ENCODE measurements around the gene PRKN.

The PRKN gene

GRCh38 chr6:162727322-162728182 is at the start of gene PRKN, which contains the start of gene PACRG:
Gene PRKN (minus strand): TSS chr6:162727766.
Gene PACRG (plus strand): TSS chr6:162727974.
- DNase-seq, result peak; percentile 99

- no peak for DNase-seq
These were observed 49.5 kb upstream of the PRKN start for GRCh38 chr6:162777091-162777490.

- no peak for DNase-seq
These were observed 46.4 kb upstream of the PRKN start for GRCh38 chr6:162773996-162774395.

GRCh38 chr6:162772466-162772865 is 44.9 kb upstream of the PRKN start:
- DNase-seq, result no peak

- DNase-seq, result no peak
These were observed 43.4 kb upstream of the PRKN start for GRCh38 chr6:162770955-162771354.

GRCh38 chr6:162770136-162770535 is 42.6 kb upstream of the PRKN start:
- DNase-seq, result no peak

- DNase-seq, result no peak
These were observed 26.2 kb upstream of the PRKN start for GRCh38 chr6:162753775-162754174.

- DNase-seq, result no peak
These were observed 23.8 kb upstream of the PRKN start for GRCh38 chr6:162751211-162751859.

GRCh38 chr6:162750776-162751175 is 23.2 kb upstream of the PRKN start:
- no peak for DNase-seq

GRCh38 chr6:162736961-162737360 is 9.4 kb upstream of the PRKN start:
- DNase-seq, result no peak

- no peak for DNase-seq
These were observed 5.9 kb upstream of the PRKN start for GRCh38 chr6:162733489-162733888.

- no peak for DNase-seq
These were observed 2.9 kb upstream of the PRKN start for GRCh38 chr6:162730502-162730901.

GRCh38 chr6:162728706-162729105 is 1.1 kb upstream of the PRKN start:
- DNase-seq, result no peak

GRCh38 chr6:162728197-162728596 is 631 bp upstream of the PRKN start:
- DNase-seq, result no peak

GRCh38 chr6:162726947-162727321 is 632 bp downstream of the PRKN start:
- no peak for DNase-seq

GRCh38 chr6:162722633-162723032 is 4.9 kb downstream of the PRKN start:
- no peak for DNase-seq

GRCh38 chr6:162722226-162722625 is 5.3 kb downstream of the PRKN start:
- DNase-seq, result no peak

- no peak for DNase-seq
These were observed 6.2 kb downstream of the PRKN start for GRCh38 chr6:162721404-162721687.

GRCh38 chr6:162719528-162719927 is 8.0 kb downstream of the PRKN start:
- no peak for DNase-seq

GRCh38 chr6:162715601-162716000 is 12.0 kb downstream of the PRKN start:
- no peak for DNase-seq

GRCh38 chr6:162713974-162714780 is 13.4 kb downstream of the PRKN start:
- no peak for DNase-seq

- no peak for DNase-seq
These were observed 14.9 kb downstream of the PRKN start for GRCh38 chr6:162712694-162713093.

GRCh38 chr6:162711376-162711775 is 16.2 kb downstream of the PRKN start:
- DNase-seq, result no peak

- no peak for DNase-seq
These were observed 16.6 kb downstream of the PRKN start for GRCh38 chr6:162710936-162711335.

Data from NCI-H774 (cell line).